Epidermal melanocyte (primary cell): ENCODE measurements around the gene CCT6A.
"Not testable (repeated sequence)": the region's sequence is repeated elsewhere in the genome, so short reads cannot be mapped to it uniquely, and the experiment has no call there.

Experiments used
- DNase-seq: peaks from one replicate; pipeline ENCODE4 v3.0.0; 2011; ENCODE audit warnings: low spot score; ENCODE audit not compliant: insufficient read length

CCT6A gene

DNA sequence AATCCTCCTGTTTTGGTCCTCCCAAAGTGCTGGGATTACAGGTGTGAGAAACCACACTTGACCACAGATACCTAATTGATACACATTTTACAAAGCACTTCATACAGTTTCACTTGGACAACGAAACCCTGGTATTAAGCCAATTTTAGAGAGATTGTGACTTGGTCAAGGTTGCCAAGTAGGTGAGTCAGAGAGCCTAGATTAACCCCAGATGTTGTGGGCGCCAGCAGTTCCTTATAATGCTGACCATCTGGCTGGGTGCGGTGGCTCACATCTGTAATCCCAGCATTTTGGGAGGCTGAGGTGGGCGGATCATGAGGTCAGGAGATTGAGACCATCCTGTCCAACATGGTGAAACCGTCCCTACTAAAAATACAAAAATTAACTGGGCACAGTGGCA is 46.1 kb downstream of the CCT6A start:
- DNase-seq: peak; percentile 30

DNA sequence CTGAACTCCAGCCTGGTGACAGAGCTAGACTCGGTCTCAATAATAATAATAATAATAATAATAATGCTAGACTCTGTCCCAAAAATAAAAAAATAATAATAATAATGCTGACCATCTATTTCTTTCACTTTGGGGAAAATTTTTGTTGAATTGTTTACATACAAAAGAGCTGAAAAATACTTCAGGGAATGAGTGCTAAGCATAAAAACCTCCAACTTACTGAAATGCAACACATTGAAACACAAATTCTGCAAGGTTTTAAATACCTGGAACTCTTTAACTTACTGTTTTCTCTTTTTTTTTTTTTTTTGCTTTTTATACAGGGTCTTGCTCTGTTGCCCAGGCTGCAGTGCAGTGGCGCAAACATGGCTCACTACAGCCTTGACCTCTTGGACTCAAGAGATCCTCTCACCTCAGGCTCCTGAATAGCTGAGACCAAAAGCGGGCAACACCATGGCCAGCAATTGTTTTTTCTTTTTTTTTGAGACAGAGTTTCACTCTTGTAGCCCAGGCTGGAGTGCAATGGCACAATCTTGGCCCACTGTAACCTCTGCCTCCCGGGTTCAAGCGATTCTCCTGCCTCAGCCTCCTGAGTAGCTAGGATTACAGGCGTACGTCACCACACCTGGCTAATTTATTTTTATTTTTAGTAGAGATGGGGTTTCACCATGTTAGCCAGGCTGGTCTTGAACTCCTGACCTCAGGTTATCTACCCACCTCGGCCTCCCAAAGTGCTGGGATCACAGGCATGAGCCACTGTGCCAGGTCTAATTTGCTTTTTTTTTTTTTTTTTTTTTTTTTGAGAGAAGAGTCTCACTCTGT is 46.8 kb downstream of the CCT6A start:
- not testable (repeated sequence) for DNase-seq

DNA sequence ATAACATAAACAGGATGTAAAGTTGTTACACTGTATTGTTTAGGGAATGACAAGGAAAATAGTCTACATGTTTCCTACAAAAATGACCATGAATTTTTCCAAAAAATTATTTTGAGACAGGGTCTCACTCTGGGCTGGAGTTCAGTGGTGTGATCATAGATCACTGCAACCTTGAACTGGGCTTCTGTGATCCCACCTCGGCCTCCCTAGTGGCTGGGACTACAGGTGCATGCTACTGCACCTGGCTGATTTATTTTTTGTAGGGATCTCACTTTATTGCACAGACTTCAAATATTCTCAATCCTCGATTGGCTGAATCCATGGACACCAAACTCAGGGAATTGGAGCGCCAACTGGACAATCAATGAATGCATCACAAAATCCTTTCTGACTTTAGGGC is 48.1 kb downstream of the CCT6A start:
- DNase-seq: no peak

DNA sequence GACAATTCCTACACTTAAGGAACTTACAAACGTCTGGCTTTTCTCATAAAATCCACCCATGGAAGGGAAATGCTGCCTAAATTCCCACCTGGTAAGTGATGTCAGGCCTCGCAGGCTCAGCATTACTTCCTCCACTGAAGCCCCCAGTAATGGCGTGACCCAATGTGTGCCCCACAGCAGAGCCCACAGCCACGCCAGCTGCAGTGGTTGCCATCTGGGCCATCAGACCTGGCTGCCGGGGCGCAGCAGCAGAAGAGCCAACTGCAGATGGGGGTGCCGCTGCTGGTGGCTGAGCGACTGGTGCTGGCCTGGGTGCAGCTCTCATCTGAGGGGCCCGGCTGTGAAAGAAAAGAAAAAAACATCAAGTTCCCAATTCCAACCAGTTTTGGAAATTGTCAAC is 52.6 kb downstream of the CCT6A start:
- not testable (repeated sequence) for DNase-seq

DNA sequence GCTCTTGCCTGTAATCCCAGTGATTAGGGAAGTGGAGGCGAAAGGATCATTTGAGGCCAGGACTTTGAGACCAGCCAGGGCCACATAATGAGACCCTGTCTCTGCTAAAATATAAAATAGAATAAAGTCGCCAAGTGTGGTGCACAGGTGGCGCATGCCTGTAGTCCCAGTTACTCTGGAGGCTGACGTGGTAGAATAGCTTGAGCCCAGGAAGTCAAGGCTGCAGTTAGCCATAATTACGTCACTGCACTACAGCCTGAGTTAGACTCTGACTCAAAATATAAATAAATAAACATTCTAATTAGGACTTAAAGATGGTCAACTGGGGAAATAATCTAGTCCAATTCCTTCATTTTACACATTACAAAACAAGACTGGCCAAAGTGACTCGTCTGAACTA is 53.9 kb downstream of the CCT6A start:
- DNase-seq: no peak

DNA sequence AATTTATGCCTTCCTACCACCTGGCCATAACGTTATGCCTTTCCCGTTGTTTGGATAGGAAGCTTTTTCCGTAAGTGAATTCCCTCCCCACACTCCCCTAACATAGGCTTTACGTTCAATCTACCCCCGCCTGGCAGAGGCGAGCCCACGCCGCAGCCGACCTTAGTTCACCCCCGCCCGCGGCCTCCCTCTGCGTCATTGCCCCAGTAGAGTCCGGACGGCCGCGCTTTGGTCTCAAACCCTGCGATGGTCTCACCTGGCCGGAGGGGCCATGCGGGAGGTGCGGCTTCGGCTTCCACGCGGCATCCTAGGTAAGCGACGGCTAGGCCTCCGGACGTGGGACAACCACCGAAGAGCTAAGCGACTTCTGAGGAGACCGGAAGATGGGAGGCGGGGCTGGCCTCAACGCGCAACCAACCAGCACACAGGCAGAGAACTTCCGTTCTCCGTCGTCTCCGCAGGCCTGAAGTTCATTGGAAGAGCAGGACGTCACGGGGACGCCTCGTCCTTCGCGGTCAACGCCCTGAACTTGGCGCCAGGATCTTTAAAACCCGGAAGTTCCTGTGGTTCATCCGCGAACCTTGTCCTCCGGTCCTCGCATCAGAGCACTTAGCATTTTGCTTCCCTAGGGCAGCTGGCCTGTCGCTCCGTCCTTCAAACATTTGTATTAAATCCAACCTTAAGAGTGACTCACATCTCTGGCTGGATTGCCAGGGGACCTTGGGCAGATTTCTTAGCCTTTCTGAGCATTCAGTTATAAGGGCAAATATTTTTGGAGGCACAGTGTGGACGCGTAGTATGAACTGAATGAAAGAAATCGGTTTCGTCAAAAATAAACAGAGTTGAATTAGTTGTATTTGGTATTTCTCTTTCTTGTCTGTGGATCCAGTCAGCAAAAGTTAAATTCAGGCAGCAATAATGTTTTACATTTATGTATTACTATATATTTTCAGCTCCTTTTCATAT is 54.8 kb downstream of the CCT6A start, which contains the start of gene CHCHD2:
Gene CHCHD2, minus strand, starts transcription at position 369 of the 966 bp plus-strand sequence. Its CDS starts 63 bp downstream, at position 306.
- peak; percentile 98 for DNase-seq

DNA sequence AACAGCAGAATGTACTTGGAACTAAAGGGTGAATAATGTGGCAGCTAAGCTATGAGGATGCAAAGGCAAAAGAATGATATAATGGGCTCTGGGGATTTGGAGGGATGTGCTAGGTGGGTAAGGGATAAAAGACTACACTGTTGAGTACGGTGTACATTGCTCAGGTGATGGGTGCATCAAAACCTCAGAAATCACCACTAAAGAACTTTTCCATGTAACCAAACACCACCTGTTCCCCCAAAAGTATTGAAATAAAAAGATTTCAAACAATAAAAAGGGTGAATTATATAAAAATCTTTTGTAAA is 56.3 kb downstream of the CCT6A start:
- DNase-seq: no peak

DNA sequence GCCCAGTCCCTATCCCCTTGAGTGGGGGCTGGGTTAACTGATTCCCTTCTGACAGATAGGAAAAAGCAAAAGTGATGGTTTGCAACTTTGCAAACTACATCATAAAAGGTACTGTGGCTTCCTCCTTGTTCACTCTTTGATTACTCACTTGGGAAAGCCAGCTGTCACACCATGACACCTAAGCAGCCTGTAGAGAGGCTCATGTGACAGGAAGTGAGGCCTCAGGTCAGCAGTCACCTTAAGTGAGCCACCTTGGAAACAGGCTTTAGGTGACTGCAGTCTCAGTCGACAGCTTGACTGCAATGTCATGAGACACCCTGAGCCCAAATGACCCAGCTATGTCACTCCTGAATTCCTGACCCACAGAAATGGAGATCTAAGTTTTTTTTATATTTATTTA is 59.0 kb downstream of the CCT6A start:
- DNase-seq: no peak

DNA sequence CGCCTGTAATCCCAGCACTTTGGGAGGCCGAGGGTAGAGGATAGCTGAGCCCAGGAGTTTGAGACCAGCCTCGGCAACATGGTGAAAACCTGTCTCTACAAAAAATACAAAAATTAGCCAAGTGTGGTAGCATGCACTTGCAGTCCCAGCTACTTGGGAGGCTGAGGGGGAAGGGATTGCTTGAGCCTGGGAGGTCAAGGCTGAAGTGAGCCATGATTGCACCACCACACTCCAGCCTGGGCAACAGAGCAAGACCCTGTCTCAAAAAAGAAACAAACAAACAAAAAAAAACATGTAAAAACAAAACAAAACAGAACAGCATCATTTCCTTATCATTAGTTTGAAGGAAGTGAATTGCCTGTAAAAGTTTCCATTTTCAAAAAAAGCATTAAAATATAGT is 60.7 kb downstream of the CCT6A start:
- DNase-seq: not testable (repeated sequence)
